Endodermal cell (in vitro differentiated cells): ENCODE results near the gene DERL2. TPM values are rescaled to one million over a fixed set of nuclear protein-coding genes. Genes with fewer than 3 reads are reported as not detected.

Experiments used
- DNase-seq: peaks from one replicate; pipeline ENCODE4 v3.0.0-alpha.2; 2017
- H3K27ac ChIP-seq: 2 replicates; pipeline ENCODE4 v1.5.1; 2013; ENCODE audit warnings: mild to moderate bottlenecking, low read depth, low read length, moderate library complexity
- H3K27me3 ChIP-seq: 2 replicates; pipeline ENCODE4 v1.6.1; 2013; ENCODE audit warnings: mild to moderate bottlenecking, low read length, moderate library complexity; ENCODE audit not compliant: insufficient read depth, control insufficient read depth, poor library complexity, severe bottlenecking
- H3K36me3 ChIP-seq: 2 replicates; pipeline ENCODE4 v1.7.0; 2013; ENCODE audit warnings: mild to moderate bottlenecking, low read length, moderate library complexity; ENCODE audit not compliant: control insufficient read depth, insufficient read depth
- H3K4me1 ChIP-seq: one replicate; pipeline ENCODE4 v1.7.0; 2013; ENCODE audit warnings: low read length; ENCODE audit not compliant: control insufficient read depth, insufficient read depth
- H3K4me3 ChIP-seq: 2 replicates; pipeline ENCODE4 v1.5.1; 2013; ENCODE audit warnings: mild to moderate bottlenecking, low read length, moderate library complexity
- H3K9ac ChIP-seq: 2 replicates; pipeline ENCODE4 v1.6.1; 2013; ENCODE audit warnings: mild to moderate bottlenecking, low read length, moderate library complexity; ENCODE audit not compliant: poor library complexity, severe bottlenecking; ENCODE audit errors: extremely low read depth
- H3K9me3 ChIP-seq: 2 replicates; pipeline ENCODE4 v1.6.1; 2013; ENCODE audit warnings: mild to moderate bottlenecking, low read length, moderate library complexity; ENCODE audit not compliant: control insufficient read depth
- H3K27ac Mint-ChIP-seq: 2 replicates; pipeline ENCODE4 v1.8.0; 2020; ENCODE audit warnings: mixed read lengths
- H3K27me3 Mint-ChIP-seq: 2 replicates; pipeline ENCODE4 v1.8.0; 2021; ENCODE audit warnings: mild to moderate bottlenecking, mixed read lengths; ENCODE audit not compliant: insufficient read depth
- H3K36me3 Mint-ChIP-seq: 2 replicates; pipeline ENCODE4 v1.8.0; 2020; ENCODE audit warnings: low read depth, mixed read lengths
- H3K4me1 Mint-ChIP-seq: 2 replicates; pipeline ENCODE4 v1.8.0; 2020; ENCODE audit warnings: mixed read lengths
- H3K4me3 Mint-ChIP-seq: 2 replicates; pipeline ENCODE4 v1.8.0; 2020; ENCODE audit warnings: mild to moderate bottlenecking, moderate library complexity, mixed read lengths
- H3K9me3 Mint-ChIP-seq: 2 replicates; pipeline ENCODE4 v1.8.0; 2020; ENCODE audit warnings: mild to moderate bottlenecking, mixed read lengths
- CTCF ChIP-seq: fragments of 200-600 bp; sonication (generic); conservative IDR thresholded peaks from 2 replicates; pipeline ENCODE4 v1.5.0; 2021; ENCODE audit warnings: antibody characterized with exemption, mild to moderate bottlenecking
- WGBS, 2 experiments: methylation state at CpG; one replicate each; pipeline versions ENCODE4 v1.1.5 to v1.1.7; 2013; ENCODE audit warnings: missing lambda C conversion rate in 2 of 2, mixed read lengths in 1 of 2; ENCODE audit not compliant: insufficient coverage in 1 of 2, insufficient read length in 1 of 2; 5-methylcytosine and 5-hydroxymethylcytosine counted together
- total RNA-seq, 2 donors: library from RNA; stranded (reverse); fragmentation: NEBNext Ultra II Directional in 1 of 2; extraction: Animal tissue kit (Norgen Biotek cat#: 25700) in 1 of 2; gene quantifications; 2 replicates in 1 of 2; 3 replicates in 1 of 2; pipeline ENCODE4 v1.2.1, GENCODE V29; 2021

The DERL2 gene
- total RNA-seq, 2 donors from 2014 or later = 68.0 to 75.1 TPM

- no peaks in the 10 kb centered on the region for H3K27me3 ChIP-seq
- no peak for DNase-seq
- peaks cover 17% of the 10 kb centered on the region for H3K9me3 ChIP-seq
- Mint-ChIP-seq H3K9me3 (peaks cover 20% of the 10 kb centered on the region), H3K27ac (no peak overlapping the region), H3K4me3 (no peak overlapping the region), H3K27me3 (no peaks in the 10 kb centered on the region), H3K4me1 (peaks cover 9% of the 10 kb centered on the region), H3K36me3 (peaks cover 79% of the 10 kb centered on the region)
- H3K4me3 ChIP-seq = no peak overlapping the region
- H3K27ac ChIP-seq = no peak overlapping the region
- no peaks in the 10 kb centered on the region for H3K4me1 ChIP-seq
- TF ChIP-seq CTCF = no peak
- peaks cover 80% of the 10 kb centered on the region for H3K36me3 ChIP-seq
- no peak overlapping the region for H3K9ac ChIP-seq
- 90 to 94% methylated on average over 4 of the region's 4 CpGs for WGBS, 2 experiments
Observed at GRCh38 chr17:5481451-5481850, 4.5 kb downstream of the DERL2 start.

GRCh38 chr17:5480962-5481361 lies 5.0 kb downstream of the DERL2 start:
- H3K9me3 ChIP-seq = peaks cover 17% of the 10 kb centered on the region
- H3K4me3 Mint-ChIP-seq = no peak overlapping the region
- H3K4me3 ChIP-seq = no peak overlapping the region
- H3K9ac ChIP-seq = no peak overlapping the region
- 90 to 98% methylated on average over 6 of the region's 6 CpGs for WGBS, 2 experiments
- no peaks in the 10 kb centered on the region for H3K27me3 ChIP-seq
- peaks cover 9% of the 10 kb centered on the region for H3K4me1 Mint-ChIP-seq
- DNase-seq = no peak
- peaks cover 83% of the 10 kb centered on the region for H3K36me3 Mint-ChIP-seq
- no peak overlapping the region for H3K27ac Mint-ChIP-seq
- H3K4me1 ChIP-seq = no peaks in the 10 kb centered on the region
- peaks cover 20% of the 10 kb centered on the region for H3K9me3 Mint-ChIP-seq
- H3K27ac ChIP-seq = no peak overlapping the region
- H3K27me3 Mint-ChIP-seq = no peaks in the 10 kb centered on the region
- H3K36me3 ChIP-seq = peaks cover 85% of the 10 kb centered on the region
- no peak for TF ChIP-seq CTCF

GRCh38 chr17:5478992-5479391 lies 7.0 kb downstream of the DERL2 start:
- Mint-ChIP-seq H3K27me3 (no peaks in the 10 kb centered on the region), H3K9me3 (peaks cover 20% of the 10 kb centered on the region), H3K36me3 (peaks cover 92% of the 10 kb centered on the region), H3K27ac (no peak overlapping the region), H3K4me3 (no peak overlapping the region), H3K4me1 (no peaks in the 10 kb centered on the region)
- H3K9me3 ChIP-seq = peaks cover 17% of the 10 kb centered on the region
- DNase-seq = no peak
- no peak overlapping the region for H3K27ac ChIP-seq
- H3K36me3 ChIP-seq = peaks cover 93% of the 10 kb centered on the region
- no peak overlapping the region for H3K4me3 ChIP-seq
- TF ChIP-seq CTCF = no peak
- no peaks in the 10 kb centered on the region for H3K4me1 ChIP-seq
- no peak overlapping the region for H3K9ac ChIP-seq
- H3K27me3 ChIP-seq = no peaks in the 10 kb centered on the region
- 89 to 92% methylated on average over 4 of the region's 4 CpGs for WGBS, 2 experiments
